ENCODE measurements around the gene PITX1.

Gene PITX1

DNA sequence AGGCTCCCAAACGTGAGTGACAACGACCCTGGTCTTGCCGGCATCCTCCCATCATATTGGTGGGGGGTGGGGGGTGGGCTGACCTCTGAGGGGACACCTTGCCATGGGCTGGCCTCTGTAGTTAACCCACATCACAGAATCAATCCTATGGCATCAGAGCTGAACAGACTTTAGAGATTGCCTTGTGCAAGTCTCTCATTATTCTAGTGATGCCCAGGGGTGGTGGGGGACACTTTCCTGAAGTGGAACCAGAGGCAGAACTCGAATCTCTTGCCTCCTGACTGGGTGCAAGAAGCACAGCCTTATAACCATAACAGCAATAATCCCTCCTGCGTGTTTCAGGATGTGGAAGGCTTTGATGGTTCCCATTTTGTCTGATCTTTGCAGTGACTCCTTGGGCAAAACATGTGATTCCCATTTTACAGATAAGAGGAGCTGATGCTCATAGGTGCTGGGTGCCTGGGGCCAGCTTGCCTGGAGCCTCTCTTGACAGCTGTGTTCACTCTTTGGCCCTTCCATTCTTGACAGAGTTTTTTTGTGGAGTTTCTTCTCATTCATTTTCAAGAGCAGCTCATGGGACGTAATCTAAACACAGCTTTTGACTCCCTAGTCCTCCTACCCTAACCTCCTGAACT is 18.6 kb upstream of the PITX1 start:
- H3K27me3 ChIP-seq (ENCODE audit: control insufficient read depth, insufficient read depth, low read length): peaks cover 88% of the 10 kb centered on the region
- H3K36me3 ChIP-seq (ENCODE audit: control insufficient read depth, insufficient read depth, low read length): no peaks in the 10 kb centered on the region
- H3K9me3 ChIP-seq (ENCODE audit: control insufficient read depth, insufficient read depth, low read depth, low read length): no peaks in the 10 kb centered on the region
- H3K4me1 ChIP-seq (ENCODE audit: control insufficient read depth, insufficient read depth, low read length): peaks cover 12% of the 10 kb centered on the region; the same call in 1 of the 2 replicates
- H3K9ac ChIP-seq (ENCODE audit: low read length): no peak overlapping the region
- H3K4me3 ChIP-seq (ENCODE audit: low read depth, low read length): no peak overlapping the region
- no peak overlapping the region for H3K27ac ChIP-seq (ENCODE audit: low read depth, low read length)

GRCh38 chr5:135051872-135052271 is 17.8 kb upstream of the PITX1 start:
- H3K36me3 ChIP-seq (ENCODE audit: control insufficient read depth, insufficient read depth, low read length): no peaks in the 10 kb centered on the region
- peaks cover 95% of the 10 kb centered on the region for H3K27me3 ChIP-seq (ENCODE audit: control insufficient read depth, insufficient read depth, low read length)
- H3K4me3 ChIP-seq (ENCODE audit: low read depth, low read length): no peak overlapping the region
- H3K9ac ChIP-seq (ENCODE audit: low read length): no peak overlapping the region
- H3K4me1 ChIP-seq (ENCODE audit: control insufficient read depth, insufficient read depth, low read length): peaks cover 18% of the 10 kb centered on the region; the same call in 1 of the 2 replicates
- no peak overlapping the region for H3K27ac ChIP-seq (ENCODE audit: low read depth, low read length)
- no peaks in the 10 kb centered on the region for H3K9me3 ChIP-seq (ENCODE audit: control insufficient read depth, insufficient read depth, low read depth, low read length)

- no peak overlapping the region for H3K27ac ChIP-seq (ENCODE audit: low read depth, low read length)
- peaks cover 95% of the 10 kb centered on the region for H3K27me3 ChIP-seq (ENCODE audit: control insufficient read depth, insufficient read depth, low read length)
- no peak overlapping the region for H3K9ac ChIP-seq (ENCODE audit: low read length)
- no peaks in the 10 kb centered on the region for H3K36me3 ChIP-seq (ENCODE audit: control insufficient read depth, insufficient read depth, low read length)
- H3K9me3 ChIP-seq (ENCODE audit: control insufficient read depth, insufficient read depth, low read depth, low read length): no peaks in the 10 kb centered on the region
- no peak overlapping the region for H3K4me3 ChIP-seq (ENCODE audit: low read depth, low read length)
- H3K4me1 ChIP-seq (ENCODE audit: control insufficient read depth, insufficient read depth, low read length): peaks cover 18% of the 10 kb centered on the region; the same call in 1 of the 2 replicates
These were observed 17.4 kb upstream of the PITX1 start for GRCh38 chr5:135051399-135051798.

DNA sequence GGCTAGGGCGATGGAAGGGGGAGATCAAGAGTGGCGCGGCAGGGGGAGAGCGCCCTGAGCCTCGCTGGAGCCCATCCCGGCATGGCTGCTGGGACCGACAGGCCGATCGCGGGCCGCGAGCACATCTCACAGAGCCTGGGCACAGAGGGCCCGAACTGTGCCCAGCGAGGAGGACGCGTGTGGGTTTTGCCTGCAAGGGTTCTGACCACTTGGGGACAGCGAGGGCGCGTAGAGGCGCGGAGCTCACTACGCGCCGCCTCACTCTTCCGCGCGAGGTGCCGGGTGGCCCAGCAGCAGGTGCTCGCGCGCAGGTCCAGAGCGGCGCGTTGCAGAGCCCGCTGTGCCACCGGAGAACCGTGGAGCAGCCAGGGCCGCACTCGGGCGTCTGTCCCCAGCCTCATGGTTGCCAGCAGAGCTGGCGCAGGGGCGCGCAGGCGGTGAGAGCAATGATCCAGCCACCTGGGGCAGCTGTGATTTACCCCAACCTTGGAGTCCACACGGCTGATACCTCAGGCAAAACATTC is 16.3 kb upstream of the PITX1 start:
- Histone ChIP-seq H3K4me3 (ENCODE audit: low read depth, low read length) (peak overlapping the region; percentile 57), H3K27me3 (ENCODE audit: control insufficient read depth, insufficient read depth, low read length) (peaks cover 95% of the 10 kb centered on the region), H3K36me3 (ENCODE audit: control insufficient read depth, insufficient read depth, low read length) (no peaks in the 10 kb centered on the region), H3K9me3 (ENCODE audit: control insufficient read depth, insufficient read depth, low read depth, low read length) (no peaks in the 10 kb centered on the region), H3K4me1 (ENCODE audit: control insufficient read depth, insufficient read depth, low read length) (peaks cover 18% of the 10 kb centered on the region; the same call in 1 of the 2 replicates), H3K9ac (ENCODE audit: low read length) (no peak overlapping the region), H3K27ac (ENCODE audit: low read depth, low read length) (no peak overlapping the region)

GRCh38 chr5:135048930-135049329 is 14.9 kb upstream of the PITX1 start:
- H3K27me3 ChIP-seq (ENCODE audit: control insufficient read depth, insufficient read depth, low read length): peaks cover 99% of the 10 kb centered on the region
- H3K9ac ChIP-seq (ENCODE audit: low read length): no peak overlapping the region
- H3K9me3 ChIP-seq (ENCODE audit: control insufficient read depth, insufficient read depth, low read depth, low read length): no peaks in the 10 kb centered on the region
- H3K27ac ChIP-seq (ENCODE audit: low read depth, low read length): no peak overlapping the region
- H3K4me1 ChIP-seq (ENCODE audit: control insufficient read depth, insufficient read depth, low read length): peaks cover 18% of the 10 kb centered on the region; the same call in 1 of the 2 replicates
- H3K36me3 ChIP-seq (ENCODE audit: control insufficient read depth, insufficient read depth, low read length): no peaks in the 10 kb centered on the region
- H3K4me3 ChIP-seq (ENCODE audit: low read depth, low read length): no peak overlapping the region

DNA sequence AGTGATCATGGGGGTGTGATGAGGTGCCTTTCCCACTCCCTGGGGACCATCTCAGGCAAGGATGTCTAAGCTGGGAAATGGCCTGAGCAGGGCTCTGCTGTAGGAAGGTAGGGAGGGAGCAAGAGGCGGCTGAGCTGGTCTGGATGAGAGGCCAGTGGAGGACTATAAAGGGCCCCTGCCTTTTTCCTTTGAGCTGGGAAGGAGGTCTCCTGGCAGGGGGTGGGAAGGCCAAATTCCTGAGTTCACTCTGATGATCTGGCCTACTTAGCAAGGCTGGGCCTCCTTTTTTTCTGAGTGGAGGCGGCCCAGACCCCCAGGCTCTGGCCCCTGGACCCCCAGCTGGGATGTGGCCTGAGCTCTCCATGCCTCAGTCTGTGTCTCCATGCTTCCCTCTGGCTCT is 14.3 kb upstream of the PITX1 start:
- H3K4me1 ChIP-seq (ENCODE audit: control insufficient read depth, insufficient read depth, low read length): peaks cover 18% of the 10 kb centered on the region; the same call in 1 of the 2 replicates
- no peaks in the 10 kb centered on the region for H3K36me3 ChIP-seq (ENCODE audit: control insufficient read depth, insufficient read depth, low read length)
- no peak overlapping the region for H3K4me3 ChIP-seq (ENCODE audit: low read depth, low read length)
- H3K9ac ChIP-seq (ENCODE audit: low read length): no peak overlapping the region
- H3K27me3 ChIP-seq (ENCODE audit: control insufficient read depth, insufficient read depth, low read length): peaks cover 99% of the 10 kb centered on the region
- H3K9me3 ChIP-seq (ENCODE audit: control insufficient read depth, insufficient read depth, low read depth, low read length): no peaks in the 10 kb centered on the region
- H3K27ac ChIP-seq (ENCODE audit: low read depth, low read length): no peak overlapping the region

DNA sequence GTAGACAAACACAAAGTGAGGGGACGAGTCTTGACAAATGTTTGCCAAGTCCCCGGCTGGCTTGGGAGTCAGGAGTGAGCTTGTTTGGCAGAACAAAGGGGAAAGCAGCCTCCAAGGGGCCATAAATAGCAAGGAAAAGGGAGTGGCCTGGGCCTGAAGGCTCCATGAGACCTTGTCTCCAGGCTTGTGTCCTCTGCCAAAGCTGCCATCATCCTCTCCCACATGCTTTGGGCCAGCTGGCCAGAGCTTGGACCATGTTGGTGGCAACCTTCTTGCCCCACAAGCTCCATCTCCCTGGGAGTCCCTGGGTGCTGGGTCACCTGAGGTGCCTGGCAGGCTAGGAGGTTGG is 13.3 kb upstream of the PITX1 start:
- Histone ChIP-seq H3K36me3 (ENCODE audit: control insufficient read depth, insufficient read depth, low read length) (no peaks in the 10 kb centered on the region), H3K27ac (ENCODE audit: low read depth, low read length) (no peak overlapping the region), H3K4me1 (ENCODE audit: control insufficient read depth, insufficient read depth, low read length) (peaks cover 18% of the 10 kb centered on the region; the same call in 1 of the 2 replicates), H3K9me3 (ENCODE audit: control insufficient read depth, insufficient read depth, low read depth, low read length) (no peaks in the 10 kb centered on the region), H3K4me3 (ENCODE audit: low read depth, low read length) (no peak overlapping the region), H3K9ac (ENCODE audit: low read length) (no peak overlapping the region), H3K27me3 (ENCODE audit: control insufficient read depth, insufficient read depth, low read length) (peaks cover 99% of the 10 kb centered on the region)

DNA sequence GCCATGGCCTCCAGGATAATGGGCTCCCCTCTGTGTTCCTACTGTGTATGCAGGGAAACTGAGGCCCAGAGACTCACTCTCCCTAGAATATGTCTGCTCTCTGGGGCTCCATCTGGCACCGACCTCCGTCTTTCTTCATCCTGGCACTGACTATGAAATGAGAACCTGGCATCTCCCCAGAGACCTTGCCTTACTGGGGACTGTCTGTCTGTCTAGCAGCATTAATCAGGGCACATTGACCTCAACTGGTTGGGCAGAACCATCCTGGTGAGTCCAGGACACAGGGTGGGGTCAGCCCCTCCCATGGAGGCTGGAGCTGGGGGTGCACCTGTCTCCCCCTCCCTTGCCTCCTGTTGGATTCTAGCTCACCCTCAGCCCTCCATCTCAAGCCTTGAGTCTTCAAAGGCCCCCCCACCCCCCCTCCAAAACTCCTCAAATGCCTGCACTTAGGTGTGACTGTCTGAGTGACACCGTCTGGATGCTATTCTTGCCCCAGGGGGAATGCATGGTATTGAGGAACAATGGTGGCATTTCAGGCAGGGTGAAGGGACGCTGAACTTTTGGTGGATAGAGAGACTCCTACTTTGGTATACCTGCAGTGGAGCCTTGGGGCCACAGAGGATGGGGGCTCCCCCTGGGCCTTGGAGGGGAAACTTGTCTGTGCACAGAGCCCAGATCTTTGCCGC is 12.8 kb upstream of the PITX1 start:
- H3K36me3 ChIP-seq (ENCODE audit: control insufficient read depth, insufficient read depth, low read length): no peaks in the 10 kb centered on the region
- no peaks in the 10 kb centered on the region for H3K9me3 ChIP-seq (ENCODE audit: control insufficient read depth, insufficient read depth, low read depth, low read length)
- H3K27me3 ChIP-seq (ENCODE audit: control insufficient read depth, insufficient read depth, low read length): peaks cover 99% of the 10 kb centered on the region
- H3K27ac ChIP-seq (ENCODE audit: low read depth, low read length): no peak overlapping the region
- H3K4me1 ChIP-seq (ENCODE audit: control insufficient read depth, insufficient read depth, low read length): peaks cover 18% of the 10 kb centered on the region; the same call in 1 of the 2 replicates
- H3K4me3 ChIP-seq (ENCODE audit: low read depth, low read length): no peak overlapping the region
- H3K9ac ChIP-seq (ENCODE audit: low read length): no peak overlapping the region

DNA sequence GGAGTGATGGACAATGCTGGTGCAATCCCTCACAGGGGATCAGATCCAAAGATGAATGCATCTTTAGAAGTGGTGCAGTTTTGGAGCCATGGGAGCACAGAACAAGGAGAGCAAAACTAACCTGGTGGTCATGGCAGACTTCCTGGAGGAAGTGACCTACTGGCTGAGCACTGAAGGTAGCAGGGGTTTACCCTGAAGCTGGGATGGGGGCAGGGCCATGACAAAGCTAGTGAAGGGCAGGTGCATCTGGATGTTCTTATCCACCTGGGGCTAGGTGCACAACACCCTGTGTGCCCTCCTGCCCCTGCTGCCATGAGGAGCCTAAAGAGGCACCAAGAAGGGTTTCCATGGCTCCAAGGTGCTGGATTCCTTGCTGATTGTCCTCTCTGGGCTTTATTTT is 11.5 kb upstream of the PITX1 start:
- Histone ChIP-seq H3K27ac (ENCODE audit: low read depth, low read length) (no peak overlapping the region), H3K9ac (ENCODE audit: low read length) (no peak overlapping the region), H3K27me3 (ENCODE audit: control insufficient read depth, insufficient read depth, low read length) (peaks cover 99% of the 10 kb centered on the region), H3K9me3 (ENCODE audit: control insufficient read depth, insufficient read depth, low read depth, low read length) (no peaks in the 10 kb centered on the region), H3K4me3 (ENCODE audit: low read depth, low read length) (no peak overlapping the region), H3K4me1 (ENCODE audit: control insufficient read depth, insufficient read depth, low read length) (peaks cover 19% of the 10 kb centered on the region; the same call in 1 of the 2 replicates), H3K36me3 (ENCODE audit: control insufficient read depth, insufficient read depth, low read length) (no peaks in the 10 kb centered on the region)

DNA sequence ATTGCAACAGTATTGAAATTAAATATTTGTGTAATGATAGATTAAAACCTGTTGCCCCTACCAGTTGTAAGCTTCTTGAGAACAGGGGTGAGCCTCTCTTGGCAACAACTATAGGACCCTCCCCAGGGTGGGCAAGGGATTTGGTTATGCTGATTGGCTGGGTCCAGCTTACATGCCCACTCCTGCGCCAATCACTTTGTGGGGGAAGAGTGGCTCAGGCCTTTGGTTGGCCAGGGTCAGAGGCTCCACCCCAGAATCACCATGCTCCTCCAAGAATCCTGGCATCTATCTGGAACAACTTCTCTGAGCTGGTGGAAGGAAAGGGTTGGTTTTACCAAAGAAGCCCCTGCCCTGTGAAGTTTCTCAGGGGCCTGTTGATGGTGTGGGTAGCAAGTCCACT is 8.6 kb upstream of the PITX1 start:
- Histone ChIP-seq H3K9me3 (ENCODE audit: control insufficient read depth, insufficient read depth, low read depth, low read length) (no peaks in the 10 kb centered on the region), H3K9ac (ENCODE audit: low read length) (no peak overlapping the region), H3K36me3 (ENCODE audit: control insufficient read depth, insufficient read depth, low read length) (no peaks in the 10 kb centered on the region), H3K4me3 (ENCODE audit: low read depth, low read length) (no peak overlapping the region), H3K27me3 (ENCODE audit: control insufficient read depth, insufficient read depth, low read length) (peaks cover 99% of the 10 kb centered on the region), H3K27ac (ENCODE audit: low read depth, low read length) (no peak overlapping the region), H3K4me1 (ENCODE audit: control insufficient read depth, insufficient read depth, low read length) (peaks cover 27% of the 10 kb centered on the region)

DNA sequence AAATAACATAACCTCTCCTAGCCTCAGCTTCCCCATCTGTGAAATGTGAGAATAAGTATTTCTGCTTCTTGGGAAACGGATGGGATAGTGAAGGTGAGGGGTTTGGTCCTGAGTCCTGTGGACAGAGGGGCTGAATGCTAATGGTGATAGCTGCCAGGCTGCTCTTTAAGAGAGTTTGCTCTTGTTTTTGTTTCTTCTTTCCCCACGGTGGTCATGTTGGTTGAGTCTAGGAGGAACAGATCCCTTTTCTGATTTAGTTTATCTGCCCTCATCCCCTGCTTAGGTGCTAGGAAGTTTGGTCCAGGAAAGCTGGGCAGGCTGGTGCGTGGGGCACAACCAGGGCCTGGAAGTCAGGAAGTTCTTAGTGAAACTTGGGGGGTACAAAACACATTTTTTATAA is 7.7 kb upstream of the PITX1 start:
- peaks cover 22% of the 10 kb centered on the region for H3K4me1 ChIP-seq (ENCODE audit: control insufficient read depth, insufficient read depth, low read length)
- no peak overlapping the region for H3K27ac ChIP-seq (ENCODE audit: low read depth, low read length)
- H3K36me3 ChIP-seq (ENCODE audit: control insufficient read depth, insufficient read depth, low read length): no peaks in the 10 kb centered on the region
- peaks cover 100% of the 10 kb centered on the region for H3K27me3 ChIP-seq (ENCODE audit: control insufficient read depth, insufficient read depth, low read length)
- H3K9me3 ChIP-seq (ENCODE audit: control insufficient read depth, insufficient read depth, low read depth, low read length): no peaks in the 10 kb centered on the region
- H3K9ac ChIP-seq (ENCODE audit: low read length): no peak overlapping the region
- no peak overlapping the region for H3K4me3 ChIP-seq (ENCODE audit: low read depth, low read length)
